Measurements from ENCODE around the gene GPR21.

The GPR21 gene

GRCh38 chr9:123067136-123067535 lies 33.7 kb downstream of the GPR21 start:
- no peak for DNase-seq

GRCh38 chr9:123069010-123069481 lies 35.6 kb downstream of the GPR21 start:
- DNase-seq: no peak

GRCh38 chr9:123070198-123070597 lies 36.7 kb downstream of the GPR21 start:
- DNase-seq: no peak

- no peak for DNase-seq
Measured at GRCh38 chr9:123072407-123072995, 39.0 kb downstream of the GPR21 start.

- no peak for DNase-seq
Measured at GRCh38 chr9:123073441-123073840, 40.0 kb downstream of the GPR21 start.

GRCh38 chr9:123073991-123074422 lies 40.5 kb downstream of the GPR21 start:
- DNase-seq: no peak

GRCh38 chr9:123074628-123075027 lies 41.2 kb downstream of the GPR21 start:
- DNase-seq: no peak

GRCh38 chr9:123080444-123080843 lies 47.0 kb downstream of the GPR21 start:
- DNase-seq: no peak

- DNase-seq: peak; percentile 20
Measured at GRCh38 chr9:123081824-123082223, 48.4 kb downstream of the GPR21 start.

GRCh38 chr9:123083680-123084079 lies 50.2 kb downstream of the GPR21 start:
- no peak for DNase-seq

- no peak for DNase-seq
Measured at GRCh38 chr9:123084256-123084655, 50.8 kb downstream of the GPR21 start.

All from NCI-H774 (cell line).